K562 (cell line): ENCODE measurements around the gene PSMB7.

Experiments used
- SP1 ChIP-seq: sonication (generic); formaldehyde crosslinking; IDR thresholded peaks from 2 replicates; pipeline ENCODE4 v1.8.1; 2022; ENCODE audit warnings: mild to moderate bottlenecking, missing genetic modification reagents
- XRCC5 ChIP-seq: fragments of 200-400 bp; formaldehyde crosslinking; IDR thresholded peaks from 2 replicates; pipeline ENCODE4 v1.6.1; 2017; ENCODE audit warnings: low read depth, mild to moderate bottlenecking, low read length
- ZNF121 ChIP-seq: sonication (generic); formaldehyde crosslinking; conservative IDR thresholded peaks from 2 replicates; pipeline ENCODE4 v1.8.0; 2022; ENCODE audit warnings: missing genetic modification reagents

DNA sequence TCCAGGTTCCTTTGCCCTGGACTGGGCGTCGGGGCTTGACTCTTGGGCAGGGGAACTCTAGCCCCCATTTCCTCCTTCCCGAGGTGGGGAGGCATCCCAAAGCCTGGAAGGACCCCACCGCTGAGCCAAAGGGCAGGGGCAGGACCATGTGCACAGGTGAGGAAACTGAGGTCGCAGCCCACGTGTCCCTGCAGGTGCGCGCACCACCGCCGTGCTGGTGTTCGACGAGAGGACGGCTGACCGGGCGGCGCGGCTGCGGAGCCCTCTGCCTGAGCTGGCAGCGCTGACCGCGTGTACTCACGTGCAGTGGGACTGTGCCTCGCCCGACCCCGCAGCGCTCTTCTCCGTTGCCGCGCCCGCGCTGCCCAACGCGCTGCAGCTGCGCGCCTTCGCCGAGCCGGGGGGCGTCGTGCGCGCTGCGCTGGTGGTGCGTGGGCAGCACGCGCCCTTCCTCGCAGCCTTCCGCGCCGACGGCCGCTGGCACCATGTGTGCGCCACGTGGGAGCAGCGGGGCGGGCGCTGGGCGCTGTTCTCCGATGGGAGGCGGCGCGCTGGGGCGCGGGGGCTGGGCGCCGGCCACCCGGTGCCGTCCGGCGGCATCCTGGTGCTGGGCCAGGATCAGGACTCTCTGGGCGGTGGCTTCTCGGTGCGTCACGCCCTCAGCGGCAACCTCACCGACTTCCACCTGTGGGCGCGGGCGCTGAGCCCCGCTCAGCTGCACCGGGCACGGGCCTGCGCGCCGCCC is 37.8 kb upstream of the PSMB7 start:
- TF ChIP-seq SP1 (CRISPR knock-in tag) (no peak), XRCC5 (no peak), ZNF121 (CRISPR knock-in tag) (no peak)
